ENCODE data around the gene BBS9.

DNA sequence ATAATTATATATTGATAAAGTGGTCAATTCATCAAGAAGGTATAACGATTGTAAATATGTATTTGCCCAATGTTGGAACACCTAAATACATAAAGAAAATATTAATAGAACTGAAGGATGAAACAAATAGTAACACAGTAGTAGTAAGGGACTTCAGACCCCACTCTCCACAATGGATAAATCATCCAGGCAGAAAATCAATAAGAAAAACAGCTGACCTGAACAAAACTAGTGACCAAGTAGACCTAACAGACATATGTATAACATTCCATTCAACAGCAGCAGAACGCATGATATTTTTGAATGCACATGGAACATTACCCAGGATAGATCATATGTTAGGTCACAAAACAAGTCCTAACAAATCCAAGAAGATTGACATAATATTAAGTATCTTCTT, 489.9 kb downstream of the BBS9 start:
- TF ChIP-seq, protein P1, sequence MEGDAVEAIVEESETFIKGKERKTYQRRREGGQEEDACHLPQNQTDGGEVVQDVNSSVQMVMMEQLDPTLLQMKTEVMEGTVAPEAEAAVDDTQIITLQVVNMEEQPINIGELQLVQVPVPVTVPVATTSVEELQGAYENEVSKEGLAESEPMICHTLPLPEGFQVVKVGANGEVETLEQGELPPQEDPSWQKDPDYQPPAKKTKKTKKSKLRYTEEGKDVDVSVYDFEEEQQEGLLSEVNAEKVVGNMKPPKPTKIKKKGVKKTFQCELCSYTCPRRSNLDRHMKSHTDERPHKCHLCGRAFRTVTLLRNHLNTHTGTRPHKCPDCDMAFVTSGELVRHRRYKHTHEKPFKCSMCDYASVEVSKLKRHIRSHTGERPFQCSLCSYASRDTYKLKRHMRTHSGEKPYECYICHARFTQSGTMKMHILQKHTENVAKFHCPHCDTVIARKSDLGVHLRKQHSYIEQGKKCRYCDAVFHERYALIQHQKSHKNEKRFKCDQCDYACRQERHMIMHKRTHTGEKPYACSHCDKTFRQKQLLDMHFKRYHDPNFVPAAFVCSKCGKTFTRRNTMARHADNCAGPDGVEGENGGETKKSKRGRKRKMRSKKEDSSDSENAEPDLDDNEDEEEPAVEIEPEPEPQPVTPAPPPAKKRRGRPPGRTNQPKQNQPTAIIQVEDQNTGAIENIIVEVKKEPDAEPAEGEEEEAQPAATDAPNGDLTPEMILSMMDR (IDR thresholded peaks at IDR 0.05): no peak
- TF ChIP-seq EP300 (IDR thresholded peaks at IDR 0.05): no peak
- no peak for TF ChIP-seq POLR2A (IDR thresholded peaks at IDR 0.05)

Measured in suprapubic skin (tissue), 3 donors.